Measurements from ENCODE around the gene SRP68.

- TF ChIP-seq CTCF (conservative IDR thresholded peaks at IDR 0.05) (no peak), ZFX (IDR thresholded peaks at IDR 0.05) (no peak)
Measured at GRCh38 chr17:76092526-76093413, 20.5 kb upstream of the SRP68 start.
